Endometrium (tissue), 2 donors: ENCODE data around the gene ACVR1.
"Not testable (repeated sequence)": the region's sequence is repeated elsewhere in the genome, so short reads cannot be mapped to it uniquely, and the experiment has no call there.

Experiments
- FAIRE-seq: peaks from 2 replicates; lab custom pipeline; 2012; peaks lifted over from hg19 to GRCh38; lab: Jason Lieb, UNC
- donor health status: control.
- donor health status: control.

Gene ACVR1

DNA sequence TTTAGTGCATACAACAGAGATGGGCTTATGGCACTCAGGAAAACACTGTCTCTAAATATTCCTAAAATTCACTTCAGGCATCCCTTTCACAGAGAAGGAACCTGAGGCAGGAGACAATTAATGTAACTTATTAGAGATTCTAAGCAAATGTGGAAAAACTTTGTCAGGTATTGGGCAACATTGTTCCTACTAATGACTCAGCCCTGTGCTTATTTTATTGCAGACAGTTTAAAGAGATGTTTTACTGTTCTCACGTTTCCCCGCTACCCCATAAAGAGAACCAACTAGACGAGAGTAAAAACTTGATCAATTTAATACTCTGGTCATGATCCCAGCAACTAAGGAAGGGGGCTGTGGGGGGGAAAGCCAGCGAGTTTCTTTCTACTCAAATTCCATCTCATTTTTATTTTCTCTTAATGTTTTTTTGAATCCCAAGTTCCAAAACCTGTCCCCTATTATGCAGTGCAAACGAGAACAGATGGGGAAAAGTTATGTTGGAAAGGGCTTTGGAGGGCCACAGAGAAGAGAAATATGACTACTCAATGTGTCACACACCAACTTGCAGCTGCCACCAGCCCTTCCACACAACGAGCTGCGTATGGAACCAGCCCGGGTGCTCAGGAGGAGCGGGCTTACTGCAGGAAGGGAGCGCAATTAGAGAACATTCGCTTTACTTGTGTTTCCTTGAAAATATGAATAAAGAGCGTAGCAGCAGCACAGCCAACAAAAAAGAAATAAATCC, 18.7 kb upstream of the ACVR1 start:
- FAIRE-seq: no peak

DNA sequence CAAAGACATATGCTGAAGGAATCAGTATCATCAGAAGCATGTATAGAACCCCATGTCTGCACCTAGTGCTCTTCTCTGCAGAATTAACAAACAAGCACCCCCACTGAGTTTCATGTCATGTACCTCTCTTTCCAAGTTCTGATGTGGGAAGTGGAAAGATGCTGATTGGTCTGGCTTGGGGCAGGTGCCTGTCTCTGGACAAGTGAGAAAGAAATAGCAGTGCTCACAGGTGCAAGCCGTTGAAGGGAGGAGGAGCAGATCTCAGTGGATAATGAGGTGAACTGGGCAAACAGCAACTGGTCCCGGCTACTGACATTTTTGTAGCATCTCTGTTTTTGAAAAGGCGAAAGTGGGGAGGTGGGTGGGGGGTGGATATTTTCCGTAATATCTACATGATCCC, 17.5 kb upstream of the ACVR1 start:
- FAIRE-seq: no peak

DNA sequence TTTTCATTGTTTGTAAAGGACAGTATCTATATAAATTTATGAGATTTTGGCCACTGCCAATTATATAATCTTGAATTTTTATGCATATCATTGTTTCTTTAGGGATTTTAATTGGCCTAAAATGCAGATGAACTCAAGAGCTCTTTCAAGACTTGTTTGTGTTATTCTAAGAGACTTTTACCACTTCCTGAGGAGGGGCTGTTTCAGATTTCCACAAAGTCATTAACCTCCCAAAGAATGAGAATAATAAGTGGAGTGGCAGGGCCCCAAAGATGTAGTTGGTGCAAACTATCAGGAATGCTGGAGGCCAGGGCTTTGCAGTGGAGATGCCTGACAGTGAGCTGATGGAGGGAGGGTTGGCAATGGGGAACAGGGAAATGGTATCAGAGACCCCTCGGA, 15.5 kb upstream of the ACVR1 start:
- FAIRE-seq: no peak

DNA sequence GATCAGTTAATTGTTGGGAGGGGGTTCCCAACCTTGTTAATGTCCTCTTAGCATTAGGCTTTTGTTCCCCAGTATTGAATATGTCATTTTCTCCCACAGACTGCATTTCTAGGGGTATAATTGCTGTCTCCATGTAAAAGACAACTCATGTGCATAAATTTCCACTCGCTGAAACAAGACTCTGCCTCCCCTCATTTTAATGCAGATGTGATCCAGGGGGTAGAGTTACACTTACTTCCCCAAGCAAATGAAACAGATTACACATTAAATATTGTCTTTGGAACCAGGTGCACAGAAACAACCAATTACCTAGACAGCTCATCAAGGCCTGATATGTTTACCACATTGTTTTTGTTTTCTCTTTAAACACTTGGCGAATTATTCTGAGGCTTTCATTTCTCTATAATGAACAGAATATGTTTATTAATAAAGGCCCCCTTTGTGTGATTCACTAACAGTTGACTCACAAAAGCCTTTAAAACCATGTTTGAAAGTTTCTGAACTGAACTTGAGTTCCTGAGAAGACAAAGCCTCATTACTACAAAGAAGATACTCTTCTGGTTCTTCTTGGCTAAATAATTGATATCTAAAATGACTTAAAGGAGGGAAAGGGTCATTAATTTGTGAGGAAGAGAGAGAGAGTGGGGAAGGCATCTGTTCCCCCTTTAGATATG, 15.0 kb upstream of the ACVR1 start:
- no peak for FAIRE-seq

DNA sequence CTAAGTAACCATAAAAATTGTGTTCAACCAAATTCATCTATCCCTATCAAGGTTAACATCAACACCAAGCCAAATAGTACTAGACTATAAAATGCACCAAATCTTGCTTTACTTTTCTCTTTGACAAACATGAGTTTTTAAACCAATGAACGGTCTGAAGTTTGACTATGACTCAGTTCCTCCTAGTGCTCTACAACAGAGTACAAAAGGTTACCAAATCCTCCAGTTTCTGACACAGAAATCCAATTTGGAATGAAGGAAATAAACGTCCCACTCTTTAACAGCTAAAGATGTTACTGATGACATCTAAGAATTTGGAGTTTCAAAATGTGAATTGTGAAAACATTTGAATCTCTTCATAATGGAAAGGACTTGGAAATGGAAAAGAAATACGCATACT, 11.8 kb upstream of the ACVR1 start:
- no peak for FAIRE-seq

DNA sequence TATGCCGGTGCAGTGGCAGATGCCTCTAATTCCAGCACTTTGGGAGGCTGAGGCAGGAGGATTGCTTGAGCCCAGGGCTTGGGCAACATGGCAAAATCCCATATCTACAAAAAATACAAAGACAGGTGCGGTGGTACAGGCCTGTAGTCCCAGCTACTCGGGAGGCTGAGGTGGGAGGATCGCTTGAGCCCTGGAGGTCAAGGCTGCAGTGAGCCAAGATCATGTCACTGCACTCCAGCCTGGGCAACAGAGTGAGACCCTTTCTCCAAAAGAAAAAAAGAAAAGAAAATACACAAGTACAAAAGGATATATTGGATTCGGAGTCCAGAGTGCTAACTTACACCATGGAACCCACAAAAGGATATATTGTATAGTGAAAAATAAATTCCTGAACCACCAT, 8.4 kb upstream of the ACVR1 start:
- not testable (repeated sequence) for FAIRE-seq

DNA sequence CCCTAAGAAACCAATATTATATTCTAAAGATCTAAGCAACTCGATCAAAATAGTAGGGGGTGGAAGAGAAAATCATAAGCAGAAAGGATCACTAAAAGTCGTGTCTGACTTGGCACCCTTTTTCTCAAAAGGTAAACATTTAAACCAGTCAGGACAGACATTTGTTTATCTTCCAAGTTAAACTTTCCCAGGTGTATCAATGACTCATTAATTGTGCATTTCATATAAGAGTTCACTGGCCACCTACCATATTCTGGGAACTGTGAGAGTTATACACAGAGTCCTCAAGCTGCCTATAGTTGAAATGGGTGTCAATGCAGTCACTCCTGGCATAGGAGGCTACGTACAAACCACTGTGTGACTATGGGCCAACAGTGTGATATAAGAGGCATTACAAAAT, 4.8 kb upstream of the ACVR1 start:
- FAIRE-seq: no peak

DNA sequence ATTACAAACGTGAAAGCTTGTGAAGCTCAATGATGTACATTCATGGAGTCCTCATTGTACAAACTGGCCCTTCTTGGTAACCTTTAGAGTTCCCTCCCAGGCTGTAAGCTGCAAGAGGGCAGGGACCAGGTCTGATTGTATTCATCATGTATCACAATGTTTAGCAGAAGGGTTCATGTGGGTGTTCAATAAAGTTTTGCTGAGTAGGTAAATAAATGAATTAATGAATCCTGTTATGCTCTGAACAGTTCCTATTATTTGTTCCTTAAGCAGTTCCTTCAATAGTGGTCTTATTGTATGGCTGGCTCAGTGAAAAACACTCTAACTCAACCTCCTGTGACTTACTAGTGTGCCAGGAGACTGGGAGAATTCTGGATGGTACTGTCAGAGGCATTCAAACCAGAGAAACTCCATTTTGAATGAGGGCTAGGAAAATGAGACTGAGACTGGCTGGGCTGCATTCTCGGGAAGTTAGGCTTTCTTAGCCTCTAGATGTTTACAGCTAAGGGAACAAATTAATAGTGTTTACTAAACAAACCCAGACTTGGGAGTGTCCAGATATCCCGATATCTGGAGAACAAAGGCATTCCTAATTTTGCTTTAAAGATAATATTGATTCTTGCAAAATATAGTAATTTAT, 1.8 kb upstream of the ACVR1 start:
- FAIRE-seq: no peak

DNA sequence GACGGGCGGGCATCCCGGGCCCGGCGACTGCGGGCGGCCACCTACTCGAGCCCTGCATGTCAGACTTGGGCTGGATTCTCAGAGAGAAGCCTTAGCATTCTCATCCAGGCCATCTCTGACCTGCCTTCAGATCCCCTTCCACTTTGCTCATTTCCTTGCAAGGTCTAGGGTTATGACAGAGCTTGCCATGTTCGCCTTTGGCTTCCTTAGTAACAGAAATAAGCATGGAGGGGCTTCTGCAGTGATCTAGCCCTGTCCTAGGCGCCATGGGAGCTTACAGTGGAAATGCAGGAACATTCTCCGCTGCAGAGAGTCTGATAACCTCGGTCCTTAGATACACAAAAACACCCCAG, 632 bp upstream of the ACVR1 start:
- no peak for FAIRE-seq

DNA sequence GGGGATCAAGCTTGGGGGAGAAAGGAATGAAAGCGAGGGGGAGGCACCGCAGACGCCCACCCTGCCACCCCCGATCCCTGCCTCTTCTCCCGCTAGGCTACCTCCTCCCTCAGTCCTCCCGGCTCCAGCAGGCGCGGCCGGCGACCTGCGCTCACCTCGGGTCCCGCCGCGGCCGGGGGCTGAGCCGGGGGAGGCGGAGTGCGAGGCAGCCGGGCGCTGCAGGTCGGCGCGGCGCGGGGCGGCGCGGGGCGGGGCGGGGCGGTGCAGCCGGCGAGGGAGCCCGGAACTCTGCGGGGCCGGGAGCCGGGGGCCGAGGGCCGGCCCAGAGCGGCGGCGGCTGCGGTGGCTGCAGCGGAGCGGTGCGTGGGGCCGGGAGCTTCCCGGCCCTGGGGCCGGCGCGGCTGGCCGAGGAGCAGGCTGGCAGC, 477 bp downstream of the ACVR1 start:
- FAIRE-seq: no peak

DNA sequence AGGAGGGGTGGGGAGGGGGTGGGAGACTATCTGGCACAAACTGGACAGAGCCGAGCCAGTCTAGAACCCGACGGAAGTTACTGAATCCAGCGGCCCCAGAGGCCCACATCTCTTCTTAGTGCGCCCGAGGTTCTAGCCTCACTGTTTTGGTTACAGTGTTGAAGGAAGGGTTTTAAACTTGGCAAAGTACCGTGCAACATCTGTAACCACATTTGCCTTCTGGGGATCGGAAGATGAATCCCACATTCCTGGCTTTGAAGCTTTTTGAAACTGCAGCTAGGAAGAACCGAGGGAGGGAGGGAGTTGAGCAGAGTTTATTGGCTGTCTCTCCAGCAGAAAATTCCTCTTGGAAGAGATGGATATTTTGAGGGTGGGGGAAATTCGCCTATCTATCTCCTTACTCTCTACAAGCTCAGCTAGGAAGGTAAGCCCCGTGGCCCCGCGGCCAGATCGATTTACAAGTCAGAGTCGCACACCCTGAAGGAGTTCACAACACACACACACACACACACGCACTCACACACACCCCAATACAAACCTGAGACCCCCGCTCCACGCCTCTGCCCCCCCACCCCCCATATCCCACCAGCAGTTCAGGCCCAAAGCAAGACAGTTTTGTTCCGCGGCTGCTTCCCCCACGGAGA, 1.0 kb downstream of the ACVR1 start:
- no peak for FAIRE-seq

DNA sequence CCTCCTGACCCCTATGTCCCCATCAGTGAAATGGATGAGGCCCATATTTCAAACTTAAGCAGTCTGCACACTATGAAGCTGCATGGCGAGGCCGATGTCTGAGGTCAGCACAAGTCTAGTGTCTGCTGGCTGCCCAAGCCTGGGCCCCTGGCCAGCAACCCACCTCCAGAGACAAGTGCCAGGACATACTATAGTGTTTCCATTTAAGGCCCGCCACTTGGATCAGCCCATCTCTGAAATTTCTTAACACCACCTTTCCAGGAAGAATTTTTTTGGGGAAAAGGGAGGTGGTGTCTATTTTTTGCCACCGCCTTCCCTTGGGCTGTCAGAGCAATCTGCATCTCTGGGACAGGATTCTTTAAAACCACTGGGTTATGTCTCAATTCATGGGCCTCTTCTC, 1.8 kb downstream of the ACVR1 start:
- FAIRE-seq: no peak

DNA sequence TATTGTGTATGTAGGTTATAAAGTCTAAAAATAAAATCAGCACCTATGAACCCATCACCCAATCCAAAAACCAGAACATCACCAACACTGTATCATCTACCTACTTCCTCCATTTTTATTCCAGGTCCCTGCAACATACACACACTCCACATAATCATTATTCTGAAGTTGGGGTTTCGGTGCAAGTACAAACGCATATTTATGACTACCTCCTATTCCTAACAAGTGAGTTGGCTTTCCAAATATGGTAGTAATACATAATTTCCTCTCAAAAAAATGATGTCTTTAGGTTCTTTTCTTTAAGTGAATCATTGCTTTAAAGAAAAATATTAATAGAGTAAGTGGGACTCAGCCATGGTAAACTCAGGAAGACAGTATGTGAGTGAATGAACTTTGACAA, 3.3 kb downstream of the ACVR1 start:
- no peak for FAIRE-seq

DNA sequence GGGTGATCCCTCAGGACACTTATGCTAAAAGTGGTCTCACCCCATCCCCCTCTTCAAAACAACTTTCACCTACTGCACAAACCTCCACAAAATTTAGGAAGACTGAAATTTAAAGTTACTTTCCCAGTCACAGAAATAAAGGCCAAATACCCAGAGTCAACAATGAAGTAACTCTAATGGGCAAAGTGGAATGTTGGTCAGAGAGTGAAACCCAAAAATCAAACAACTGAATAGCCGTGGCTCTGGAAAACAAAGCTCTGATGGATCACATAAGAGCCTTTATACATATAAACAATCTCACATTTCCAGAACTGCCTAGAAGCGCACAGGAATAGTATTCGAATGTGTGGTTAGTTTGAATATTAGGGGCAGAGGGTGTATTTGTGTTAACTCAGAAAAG, 4.7 kb downstream of the ACVR1 start:
- no peak for FAIRE-seq

DNA sequence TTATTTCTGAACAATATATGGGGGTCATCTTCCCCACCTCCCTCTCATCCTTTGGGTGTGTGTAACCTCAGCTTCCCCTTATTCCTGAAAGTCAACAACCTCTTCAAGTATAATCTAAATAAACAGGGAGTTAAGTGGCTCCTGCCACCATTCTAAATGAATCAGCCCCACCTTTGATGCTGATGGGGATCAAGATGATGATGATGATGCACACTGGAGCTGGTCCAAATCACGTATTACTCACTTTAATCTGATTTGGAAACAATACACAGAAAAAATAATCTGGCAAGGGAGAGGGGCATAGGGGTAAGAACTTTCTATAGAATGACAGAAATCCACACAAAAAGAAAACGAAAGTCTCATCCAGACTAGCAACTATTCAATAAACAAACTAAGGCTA, 7.1 kb downstream of the ACVR1 start:
- no peak for FAIRE-seq

DNA sequence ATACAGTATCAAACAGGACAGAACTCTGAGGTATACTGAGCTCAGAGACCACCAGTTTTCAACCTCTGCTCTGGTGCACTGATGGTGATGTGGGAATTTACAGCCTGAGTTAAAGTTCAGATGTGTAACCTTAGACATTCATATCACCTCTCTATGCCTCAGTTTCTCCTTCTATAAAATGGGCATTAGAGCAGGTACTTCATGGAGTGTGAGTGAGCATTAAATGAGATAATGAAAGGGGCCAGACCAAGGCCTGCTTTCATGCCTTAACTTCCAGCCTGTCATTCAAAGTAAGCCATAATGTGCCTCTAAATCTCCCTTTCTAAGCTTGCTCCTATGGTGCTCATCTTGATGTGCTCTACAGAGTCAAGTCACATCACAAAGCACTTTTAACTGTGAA, 8.4 kb downstream of the ACVR1 start:
- no peak for FAIRE-seq

DNA sequence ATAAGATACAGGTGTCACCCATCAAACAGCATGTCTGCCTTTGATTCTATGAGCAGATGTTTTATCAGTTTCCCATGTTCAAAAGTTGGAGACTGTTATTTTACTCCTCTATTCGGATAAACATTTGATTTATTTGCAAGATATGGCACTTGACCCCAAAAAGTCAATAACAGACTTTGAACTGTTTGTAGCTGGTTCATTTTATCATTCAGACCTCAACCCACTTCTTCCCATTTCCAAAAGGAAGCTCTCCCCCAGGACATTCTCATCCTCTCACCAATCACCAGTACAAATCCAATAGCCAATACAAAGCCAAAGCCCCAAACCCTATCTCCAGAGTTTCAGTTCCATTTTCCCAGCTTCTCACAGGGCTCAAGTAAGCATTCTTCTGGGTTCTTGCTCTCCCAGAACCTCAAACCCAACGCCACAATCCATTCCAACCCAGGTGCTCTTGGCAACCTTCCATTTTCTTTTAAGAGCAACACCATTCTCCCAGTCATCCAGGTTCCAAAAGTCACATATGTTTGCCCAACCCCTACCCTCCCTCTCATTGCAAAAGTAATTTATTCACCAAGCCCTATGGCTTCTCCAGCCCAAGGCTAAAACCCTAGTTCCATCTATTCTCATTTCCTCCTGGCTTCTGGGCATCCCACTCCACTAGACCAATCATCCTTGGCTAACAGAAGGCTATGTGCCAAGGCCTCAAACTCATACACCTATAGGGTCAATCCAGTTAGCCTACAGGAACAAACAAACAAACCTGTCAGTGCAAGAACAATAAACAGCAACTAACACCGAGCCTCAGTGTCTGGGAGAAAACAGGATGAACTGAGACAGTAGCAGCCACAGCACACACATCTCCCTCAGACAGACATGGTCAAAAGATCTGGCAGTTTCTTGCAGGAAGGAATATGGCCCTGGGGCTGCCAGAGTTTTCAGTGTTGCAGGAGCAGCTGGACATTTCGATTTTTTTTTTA, 9.2 kb downstream of the ACVR1 start:
- FAIRE-seq: no peak

DNA sequence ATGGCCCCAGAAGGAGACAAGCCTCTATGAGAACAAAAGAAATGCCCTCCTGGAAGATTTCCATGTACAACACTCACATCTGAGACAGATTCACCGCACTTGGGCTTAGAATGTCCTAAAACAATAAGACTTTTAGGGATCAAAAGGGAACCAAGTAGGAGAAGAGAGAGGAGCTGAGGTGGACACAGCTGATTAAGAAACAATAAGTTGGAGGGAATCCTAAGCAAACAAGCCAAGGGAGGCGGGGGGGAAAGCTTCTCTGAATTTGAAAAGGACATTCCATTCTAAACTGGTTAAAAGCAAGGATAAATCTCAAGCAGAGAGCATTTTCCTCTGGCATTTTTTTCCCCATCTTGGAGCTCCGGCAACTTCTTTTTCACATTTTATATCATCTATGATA, 9.9 kb downstream of the ACVR1 start:
- no peak for FAIRE-seq

DNA sequence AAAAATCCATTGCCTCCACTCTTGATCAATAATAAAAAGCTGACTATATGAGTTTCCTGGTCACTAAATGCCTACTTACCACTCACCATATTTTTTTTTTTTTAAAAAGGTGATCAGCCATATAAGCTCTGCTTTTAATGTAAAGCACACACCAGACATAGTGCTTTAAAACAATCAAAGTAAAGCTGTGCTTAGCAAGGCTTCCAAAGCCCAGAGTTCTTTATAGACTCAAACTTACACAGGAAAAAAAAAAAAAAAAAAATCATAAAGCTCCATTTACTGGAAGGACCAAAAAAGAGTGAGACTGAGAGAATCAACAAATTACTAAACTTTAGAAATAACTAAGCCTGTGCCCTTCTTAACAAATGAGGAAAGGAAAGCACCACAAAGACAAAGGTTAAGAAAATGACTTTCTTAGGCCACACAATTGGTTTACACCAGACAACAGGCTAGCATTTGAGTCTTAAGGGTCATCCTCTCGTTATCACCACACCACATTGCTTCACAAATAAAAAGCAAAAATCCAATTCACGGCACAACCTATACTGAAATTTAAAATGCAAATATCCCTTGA, 11.2 kb downstream of the ACVR1 start:
- FAIRE-seq: no peak

DNA sequence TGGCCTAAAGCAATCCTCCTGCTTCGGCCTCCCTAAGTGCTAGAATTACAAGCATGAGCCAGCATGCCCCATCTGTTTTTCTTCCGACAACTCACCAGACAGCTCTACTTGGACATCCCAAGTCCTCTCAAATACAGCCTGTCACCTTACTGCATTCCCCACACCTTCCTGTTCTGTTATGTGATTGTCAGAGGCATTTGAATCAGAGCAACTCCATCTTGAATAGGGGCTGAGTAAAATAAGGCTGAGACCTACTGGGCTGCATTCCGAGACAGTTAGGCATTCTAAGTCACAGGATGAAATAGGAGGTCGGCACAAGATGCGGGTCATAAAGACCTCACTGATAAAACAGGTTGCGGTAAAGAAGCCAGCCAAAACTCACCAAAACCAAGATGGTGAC, 17.3 kb downstream of the ACVR1 start:
- no peak for FAIRE-seq

DNA sequence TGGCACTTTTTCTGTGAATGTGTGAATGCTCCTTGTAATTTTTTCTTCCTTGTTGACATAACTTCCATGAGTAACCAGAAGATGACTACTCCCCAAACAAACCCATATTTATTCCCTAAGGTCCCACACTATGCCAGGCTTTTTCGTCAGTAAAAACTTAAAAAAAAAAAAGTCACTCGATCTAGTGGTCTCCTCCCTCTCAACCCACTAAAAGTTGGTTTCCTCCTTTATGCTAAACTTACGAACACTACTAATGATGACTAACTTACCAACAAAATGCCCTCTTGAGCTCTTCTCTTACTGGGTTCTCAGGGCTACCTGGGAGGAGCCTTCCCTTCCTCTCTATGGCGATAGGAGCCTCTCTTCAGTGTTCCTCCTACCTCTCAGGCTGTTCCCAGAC, 18.2 kb downstream of the ACVR1 start:
- no peak for FAIRE-seq

DNA sequence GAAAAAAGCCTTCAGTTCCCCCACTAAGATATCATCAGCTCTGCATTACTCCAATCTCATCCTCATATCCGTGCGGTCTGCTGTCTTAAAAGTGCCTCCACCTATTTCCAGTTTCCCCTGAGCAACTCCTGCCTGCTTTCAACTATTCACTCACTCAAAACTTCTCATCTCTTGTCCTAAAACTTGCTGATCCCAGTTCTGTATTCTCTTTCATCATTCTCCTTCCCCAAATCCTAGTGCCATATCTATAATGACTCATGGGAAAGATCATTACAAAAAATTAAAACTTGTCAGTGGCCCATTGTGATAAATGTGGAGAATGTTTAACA, 20.0 kb downstream of the ACVR1 start:
- no peak for FAIRE-seq
